Activated CD4-positive, alpha-beta memory T cell treated with anti-CD3 and anti-CD28 coated beads, Interleukin-2, amount 10 ng/mL, durations not matched to agents 7 days and 5 days (primary cell): ENCODE data around the gene AREG. TPM values are rescaled to one million over a fixed set of nuclear protein-coding genes. Genes with fewer than 3 reads are reported as not detected.

ENCODE experiments used
- CTCF ChIA-PET: fragments of 350-600 bp; sonication (Branson Sonifier 250); formaldehyde crosslinking; loops from one replicate; lab custom pipeline; 2021; ENCODE audit warnings: antibody characterized with exemption, inconsistent platforms; lab: Charles Lee
- POLR2A ChIA-PET: fragments of 350-600 bp; sonication (Branson Sonifier 250); formaldehyde crosslinking; loops from one replicate; lab custom pipeline; 2021; ENCODE audit warnings: antibody characterized with exemption; lab: Charles Lee
- DNase-seq: peaks from one replicate; pipeline ENCODE4 v3.0.0-alpha.2; 2020
- H3K27ac Mint-ChIP-seq: one replicate; pipeline ENCODE4 v1.8.0; 2021; ENCODE audit warnings: mild to moderate bottlenecking, mixed read lengths
- H3K27me3 Mint-ChIP-seq: one replicate; pipeline ENCODE4 v1.8.0; 2021; ENCODE audit warnings: mixed read lengths
- H3K36me3 Mint-ChIP-seq: one replicate; pipeline ENCODE4 v1.8.0; 2021; ENCODE audit warnings: low read depth, mixed read lengths
- H3K4me1 Mint-ChIP-seq: one replicate; pipeline ENCODE4 v1.8.0; 2021; ENCODE audit warnings: mixed read lengths
- H3K4me3 Mint-ChIP-seq: one replicate; pipeline ENCODE4 v1.8.0; 2021; ENCODE audit warnings: mild to moderate bottlenecking, mixed read lengths
- H3K9me3 Mint-ChIP-seq: one replicate; pipeline ENCODE4 v1.8.0; 2021; ENCODE audit warnings: mixed read lengths
- total RNA-seq, 2 experiments: library from RNA; stranded (reverse); gene quantifications; one replicate each; pipeline ENCODE4 v1.2.3, GENCODE V29; 2021

The AREG gene
- total RNA-seq, 2 experiments from 2014 or later = 0.25 to 0.90 TPM

DNA sequence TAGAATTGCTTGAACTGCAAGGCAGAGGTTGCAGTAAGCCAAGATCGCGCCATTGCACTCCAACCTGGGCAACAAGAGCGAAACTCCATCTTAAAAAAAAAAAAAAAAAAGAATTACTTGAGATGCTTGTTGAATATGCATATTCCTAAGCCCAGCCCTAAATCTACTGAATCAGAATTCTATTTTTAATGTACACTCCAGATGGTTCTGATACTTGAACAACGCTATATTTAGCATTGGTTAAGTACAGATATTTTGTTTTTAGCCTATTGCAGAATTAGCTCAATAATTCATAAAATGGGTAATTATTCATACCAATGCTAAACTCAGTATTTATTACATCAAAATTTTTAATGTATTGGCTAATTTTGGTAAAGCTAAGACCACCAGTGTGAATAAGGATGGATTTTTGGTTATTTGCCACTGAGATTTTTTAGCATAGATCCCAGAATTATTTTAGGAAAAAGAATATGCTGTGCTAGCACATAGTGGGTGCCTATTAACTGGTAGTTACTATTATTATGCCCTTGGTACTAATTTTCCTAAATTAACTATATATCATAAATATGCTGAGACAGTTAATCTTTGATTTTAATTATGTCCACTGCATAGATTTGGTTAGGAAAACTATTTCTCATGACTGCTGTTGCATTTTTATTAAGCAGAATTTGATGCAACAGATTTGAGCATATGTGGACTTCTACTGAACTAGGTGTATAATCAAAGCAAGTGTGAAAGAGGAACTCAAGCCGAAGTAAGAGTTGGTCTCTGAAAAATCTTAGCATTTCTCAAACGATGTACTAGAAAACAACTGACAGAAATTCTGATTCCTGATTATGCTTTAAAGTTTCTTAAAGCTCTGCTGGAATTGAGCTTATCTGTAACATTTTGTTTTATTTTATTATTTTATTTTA lies 9.2 kb downstream of the AREG start:
- H3K4me1 Mint-ChIP-seq = no peaks in the 10 kb centered on the region
- H3K27ac Mint-ChIP-seq = no peak overlapping the region
- H3K9me3 Mint-ChIP-seq = no peaks in the 10 kb centered on the region
- no peak overlapping the region for H3K4me3 Mint-ChIP-seq
- H3K27me3 Mint-ChIP-seq = peaks cover 3% of the 10 kb centered on the region
- no peak for DNase-seq
- CTCF ChIA-PET = interaction anchor here (0.7 kb wide), 1 partner anchor 79 kb away, joined by 6 read pairs; no protein-coding TSS in a partner anchor
- POLR2A ChIA-PET = no interaction called here
- no peaks in the 10 kb centered on the region for H3K36me3 Mint-ChIP-seq

DNA sequence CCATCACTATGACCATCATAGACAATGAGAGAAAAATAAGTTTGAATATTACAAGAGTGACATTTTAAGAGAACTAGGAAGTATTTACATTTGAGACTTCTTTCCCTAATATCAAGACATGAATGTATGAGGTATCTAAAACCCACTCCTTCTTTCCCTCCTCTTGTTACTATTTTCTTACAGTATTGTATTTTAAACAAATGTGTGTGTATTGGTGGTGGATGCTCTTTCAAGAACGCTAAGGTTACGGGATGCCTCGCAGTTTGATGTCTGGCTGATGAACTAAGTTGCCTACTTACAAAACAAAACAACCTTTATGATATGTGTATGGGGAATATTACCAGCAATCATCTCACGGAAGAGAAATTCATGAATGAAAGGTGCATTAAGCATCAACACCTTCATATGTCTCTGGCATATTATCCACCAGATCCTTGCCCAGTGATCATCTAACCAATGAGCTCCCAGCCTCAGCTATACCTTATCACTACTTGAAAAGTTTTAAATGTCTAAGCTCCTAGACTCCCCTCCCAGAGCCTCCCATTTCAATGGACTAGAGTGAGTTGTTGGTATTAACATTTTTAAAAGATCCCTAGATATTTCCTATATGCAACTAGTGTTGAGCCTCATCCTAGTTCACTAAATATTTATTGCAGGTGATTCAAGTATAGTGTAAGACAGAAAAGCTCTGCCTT lies 10.6 kb downstream of the AREG start:
- peaks cover 2% of the 10 kb centered on the region for H3K9me3 Mint-ChIP-seq
- no peak overlapping the region for H3K4me3 Mint-ChIP-seq
- H3K27me3 Mint-ChIP-seq = peaks cover 7% of the 10 kb centered on the region
- no peaks in the 10 kb centered on the region for H3K36me3 Mint-ChIP-seq
- ChIA-PET CTCF (interaction anchor here (0.9 kb wide), 1 partner anchor 141 kb away, joined by 3 read pairs; no protein-coding TSS in a partner anchor), POLR2A (no interaction called here)
- H3K4me1 Mint-ChIP-seq = no peaks in the 10 kb centered on the region
- DNase-seq = no peak
- H3K27ac Mint-ChIP-seq = no peak overlapping the region

DNA sequence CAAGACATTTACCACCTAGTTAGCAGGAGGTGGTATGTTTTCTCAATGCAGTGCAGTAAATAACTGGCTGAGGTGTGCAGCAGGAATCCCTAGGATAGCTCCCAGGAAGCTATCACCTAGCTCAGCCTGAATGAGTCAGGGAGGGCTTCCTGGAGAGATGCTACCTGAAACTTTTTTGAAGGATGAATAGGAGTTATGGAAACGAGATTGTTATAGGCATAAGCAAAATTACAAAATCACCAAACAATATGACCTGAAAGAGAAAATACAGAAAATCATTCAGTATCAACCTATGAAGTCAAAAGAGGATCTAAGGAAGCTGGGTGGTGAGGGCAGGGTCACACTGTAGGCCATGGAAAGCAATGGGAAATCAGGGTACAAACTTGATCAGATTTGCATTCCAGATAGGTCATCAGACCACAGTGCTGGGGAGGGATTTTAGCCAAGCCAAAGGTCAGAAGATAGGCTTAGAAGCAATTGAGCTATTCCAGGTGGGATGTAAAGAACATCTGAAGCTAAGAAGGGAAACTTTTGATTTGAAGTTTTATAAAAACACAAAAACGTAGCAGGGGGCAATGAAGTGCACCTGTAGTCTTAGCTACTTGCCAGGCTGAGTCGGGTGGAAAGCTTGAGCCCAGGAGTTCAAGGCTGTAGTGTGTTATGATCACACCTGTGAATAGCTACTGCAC lies 11.3 kb downstream of the AREG start:
- H3K4me1 Mint-ChIP-seq = no peaks in the 10 kb centered on the region
- DNase-seq = no peak
- H3K36me3 Mint-ChIP-seq = no peaks in the 10 kb centered on the region
- H3K9me3 Mint-ChIP-seq = peaks cover 2% of the 10 kb centered on the region
- CTCF ChIA-PET = interaction anchor here (0.9 kb wide), 1 partner anchor 142 kb away, joined by 3 read pairs; no protein-coding TSS in a partner anchor
- peaks cover 8% of the 10 kb centered on the region for H3K27me3 Mint-ChIP-seq
- POLR2A ChIA-PET = no interaction called here
- H3K4me3 Mint-ChIP-seq = no peak overlapping the region
- no peak overlapping the region for H3K27ac Mint-ChIP-seq

DNA sequence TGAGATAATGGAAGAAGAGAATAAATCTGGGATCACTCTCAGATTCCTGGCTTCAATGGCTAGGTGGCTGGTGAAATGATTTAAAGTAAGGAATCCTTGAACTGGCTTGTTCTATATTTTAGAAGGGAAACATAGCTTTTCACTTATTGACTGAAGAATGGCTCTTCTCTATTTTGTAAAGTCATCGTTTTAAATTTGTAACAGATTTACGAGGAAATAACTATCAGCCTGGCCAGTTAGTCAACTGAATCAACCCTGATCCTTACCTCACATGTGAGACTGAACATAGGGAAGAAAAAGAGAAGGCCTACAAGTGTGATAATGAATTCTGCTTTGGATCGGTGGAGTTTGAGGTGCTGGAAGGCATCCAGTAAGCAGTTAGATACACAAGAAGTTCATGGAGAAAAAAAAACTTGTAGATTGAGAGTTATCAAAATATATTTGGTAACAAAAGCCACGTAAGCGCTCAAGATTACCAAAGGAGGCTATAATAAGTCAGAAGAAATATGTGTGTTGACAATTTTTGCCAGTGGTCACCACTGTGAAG lies 12.0 kb downstream of the AREG start:
- DNase-seq = no peak
- CTCF ChIA-PET = no interaction called here
- H3K4me1 Mint-ChIP-seq = no peaks in the 10 kb centered on the region

DNA sequence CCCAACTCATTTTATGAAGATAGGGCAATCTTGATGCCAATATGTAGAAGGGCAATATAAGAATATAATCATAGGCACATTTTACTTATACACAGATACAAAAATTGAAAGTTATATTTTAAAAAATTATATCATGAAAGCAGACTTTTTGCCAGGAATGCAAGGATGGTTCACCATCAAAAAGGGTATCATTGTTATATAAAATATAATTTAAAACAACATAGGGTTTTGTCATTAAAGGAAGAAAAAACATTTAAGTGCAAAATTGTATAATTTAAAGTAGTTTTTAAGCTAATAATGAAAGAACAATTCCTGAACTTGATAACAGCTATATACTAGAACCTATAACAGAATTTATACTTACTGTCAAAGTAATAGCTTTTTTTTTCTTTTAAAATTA lies 15.9 kb downstream of the AREG start:
- Mint-ChIP-seq H3K27me3 (peaks cover 10% of the 10 kb centered on the region), H3K27ac (no peak overlapping the region), H3K4me1 (no peaks in the 10 kb centered on the region), H3K36me3 (no peaks in the 10 kb centered on the region), H3K9me3 (peaks cover 2% of the 10 kb centered on the region), H3K4me3 (no peak overlapping the region)
- DNase-seq = no peak
- CTCF ChIA-PET = no interaction called here
- POLR2A ChIA-PET = no interaction called here

More for the DNA sequence above, 12.0 kb downstream of the AREG start:
- Mint-ChIP-seq H3K27ac (no peak overlapping the region), H3K4me3 (no peak overlapping the region), H3K9me3 (peaks cover 2% of the 10 kb centered on the region), H3K36me3 (no peaks in the 10 kb centered on the region), H3K27me3 (peaks cover 8% of the 10 kb centered on the region)
- POLR2A ChIA-PET = no interaction called here

DNA sequence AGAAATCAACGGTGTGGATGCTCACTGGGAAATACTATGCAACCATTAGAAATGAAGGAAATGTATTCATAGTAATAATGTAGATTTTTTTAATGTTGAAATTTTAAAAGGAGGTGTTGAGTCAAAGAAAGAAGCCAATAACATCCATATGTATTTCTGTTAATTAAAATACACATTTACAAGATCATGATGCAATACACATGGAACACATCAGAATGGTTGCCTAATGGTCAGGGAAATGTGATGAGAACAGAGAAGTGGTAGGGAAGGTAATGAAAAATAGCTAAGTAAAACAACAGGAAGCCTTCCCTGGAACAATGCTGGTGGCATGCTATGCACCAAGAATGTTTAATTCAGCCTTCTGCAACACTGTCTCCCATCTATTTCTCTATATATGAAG lies 18.2 kb downstream of the AREG start:
- peaks cover 10% of the 10 kb centered on the region for H3K27me3 Mint-ChIP-seq
- no peaks in the 10 kb centered on the region for H3K4me1 Mint-ChIP-seq
- no peak for DNase-seq
- H3K4me3 Mint-ChIP-seq = no peak overlapping the region
- peaks cover 2% of the 10 kb centered on the region for H3K9me3 Mint-ChIP-seq
- H3K36me3 Mint-ChIP-seq = no peaks in the 10 kb centered on the region
- H3K27ac Mint-ChIP-seq = no peak overlapping the region
- ChIA-PET POLR2A (no interaction called here), CTCF (no interaction called here)

DNA sequence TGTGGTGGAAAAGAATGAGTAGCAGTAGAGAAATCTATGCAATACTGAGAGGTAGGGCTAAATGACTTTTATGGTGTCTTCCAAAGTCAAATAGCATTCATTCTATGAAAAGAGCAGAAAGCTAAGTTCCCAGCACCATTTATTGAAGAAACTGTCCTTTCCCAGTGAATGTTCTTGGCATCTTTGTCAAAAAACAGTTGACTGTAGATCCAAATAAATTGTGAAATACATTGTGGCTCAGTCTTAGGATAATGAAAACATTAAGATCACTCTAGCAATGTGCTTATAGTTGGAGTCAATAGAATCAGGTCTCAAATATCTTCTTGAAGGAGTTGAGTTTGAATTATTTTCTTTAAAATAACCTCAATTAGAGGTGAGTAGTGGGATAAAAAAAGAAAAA lies 19.4 kb downstream of the AREG start:
- DNase-seq = no peak
- Mint-ChIP-seq H3K27ac (no peak overlapping the region), H3K27me3 (peaks cover 7% of the 10 kb centered on the region), H3K4me1 (no peaks in the 10 kb centered on the region), H3K4me3 (no peak overlapping the region), H3K9me3 (peaks cover 2% of the 10 kb centered on the region), H3K36me3 (no peaks in the 10 kb centered on the region)
- ChIA-PET POLR2A (no interaction called here), CTCF (no interaction called here)

DNA sequence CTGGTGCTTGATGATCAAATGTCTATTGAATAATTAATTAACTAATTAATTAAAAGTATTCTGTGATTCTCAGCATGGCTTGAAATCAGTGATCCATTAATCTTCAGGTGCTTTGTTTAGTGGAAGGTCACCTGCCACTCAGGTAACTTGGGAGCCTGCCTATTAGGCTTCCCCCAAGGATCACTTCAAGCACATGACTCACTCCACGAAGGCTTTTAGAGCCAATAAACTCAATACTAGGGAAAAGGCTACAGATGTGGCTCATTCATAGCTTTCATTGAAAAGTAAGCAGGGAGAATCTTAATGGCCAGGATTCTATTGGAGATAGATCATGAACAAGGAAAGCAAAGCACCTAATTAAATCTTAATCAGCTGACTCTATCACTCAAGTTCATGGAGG lies 21.3 kb downstream of the AREG start:
- Mint-ChIP-seq H3K27ac (no peak overlapping the region), H3K4me1 (no peaks in the 10 kb centered on the region), H3K27me3 (peaks cover 2% of the 10 kb centered on the region), H3K36me3 (no peaks in the 10 kb centered on the region), H3K4me3 (no peak overlapping the region), H3K9me3 (no peaks in the 10 kb centered on the region)
- DNase-seq = no peak
- ChIA-PET POLR2A (no interaction called here), CTCF (no interaction called here)

DNA sequence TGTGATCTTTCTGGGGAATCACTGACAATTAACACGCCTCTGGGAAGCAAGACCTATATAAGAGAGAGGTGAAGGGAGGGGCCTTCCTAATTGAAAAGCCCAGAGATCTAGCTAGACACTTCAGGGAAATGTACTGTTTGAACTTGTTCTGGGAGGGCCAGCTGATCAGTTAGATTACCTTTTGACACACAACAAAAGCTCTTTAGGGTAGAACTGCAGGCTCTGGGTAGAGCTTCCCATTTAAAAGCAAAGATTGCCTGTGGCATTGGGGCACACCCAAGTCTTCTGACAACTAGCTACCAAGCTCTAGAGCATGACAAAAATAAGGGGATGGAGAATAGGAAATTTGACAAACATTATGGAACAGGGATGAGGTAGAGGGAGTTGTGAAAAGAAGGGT lies 26.3 kb downstream of the AREG start:
- Mint-ChIP-seq H3K9me3 (no peaks in the 10 kb centered on the region), H3K36me3 (no peaks in the 10 kb centered on the region), H3K4me1 (no peaks in the 10 kb centered on the region), H3K27me3 (peaks cover 18% of the 10 kb centered on the region), H3K27ac (no peak overlapping the region), H3K4me3 (no peak overlapping the region)
- no peak for DNase-seq
- ChIA-PET POLR2A (no interaction called here), CTCF (interaction anchor here (0.9 kb wide), 1 partner anchor 25 kb away, joined by 4 read pairs; no protein-coding TSS in a partner anchor)

DNA sequence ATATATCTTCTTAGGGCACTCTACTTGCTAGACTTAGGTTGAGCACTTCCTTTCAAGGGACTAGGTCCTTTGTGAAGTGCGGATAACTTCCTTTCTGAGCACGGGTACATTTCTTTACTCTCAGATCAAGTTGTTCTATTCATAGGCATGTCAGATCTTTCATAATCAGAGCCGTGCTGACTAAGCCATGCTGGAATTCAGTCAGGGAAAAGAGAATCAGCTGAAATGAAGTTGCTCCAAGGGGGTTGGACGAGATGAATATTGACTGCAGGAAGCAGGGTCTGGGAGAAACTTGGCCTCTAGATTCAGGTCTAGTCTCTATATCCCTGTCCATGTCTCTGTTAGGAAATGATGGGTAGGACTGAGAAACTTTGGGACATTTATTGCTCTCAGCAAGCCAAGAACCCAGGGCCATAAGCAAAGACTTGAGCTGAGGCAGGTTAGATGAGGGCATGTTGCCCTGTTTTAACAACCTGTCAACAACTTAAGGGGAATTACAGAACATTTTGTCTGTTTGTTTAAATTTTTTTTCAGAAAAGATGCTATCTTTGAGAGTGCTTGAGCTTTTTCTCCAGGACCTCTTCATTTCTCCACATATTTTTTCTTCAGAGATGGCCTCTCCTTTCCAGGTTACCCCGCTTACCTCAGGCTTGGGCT lies 28.3 kb downstream of the AREG start:
- no peak for DNase-seq
- ChIA-PET CTCF (no interaction called here), POLR2A (no interaction called here)
- no peak overlapping the region for H3K27ac Mint-ChIP-seq
- H3K4me3 Mint-ChIP-seq = no peak overlapping the region
- H3K27me3 Mint-ChIP-seq = peaks cover 18% of the 10 kb centered on the region
- no peaks in the 10 kb centered on the region for H3K4me1 Mint-ChIP-seq
- no peaks in the 10 kb centered on the region for H3K9me3 Mint-ChIP-seq
- H3K36me3 Mint-ChIP-seq = no peaks in the 10 kb centered on the region

DNA sequence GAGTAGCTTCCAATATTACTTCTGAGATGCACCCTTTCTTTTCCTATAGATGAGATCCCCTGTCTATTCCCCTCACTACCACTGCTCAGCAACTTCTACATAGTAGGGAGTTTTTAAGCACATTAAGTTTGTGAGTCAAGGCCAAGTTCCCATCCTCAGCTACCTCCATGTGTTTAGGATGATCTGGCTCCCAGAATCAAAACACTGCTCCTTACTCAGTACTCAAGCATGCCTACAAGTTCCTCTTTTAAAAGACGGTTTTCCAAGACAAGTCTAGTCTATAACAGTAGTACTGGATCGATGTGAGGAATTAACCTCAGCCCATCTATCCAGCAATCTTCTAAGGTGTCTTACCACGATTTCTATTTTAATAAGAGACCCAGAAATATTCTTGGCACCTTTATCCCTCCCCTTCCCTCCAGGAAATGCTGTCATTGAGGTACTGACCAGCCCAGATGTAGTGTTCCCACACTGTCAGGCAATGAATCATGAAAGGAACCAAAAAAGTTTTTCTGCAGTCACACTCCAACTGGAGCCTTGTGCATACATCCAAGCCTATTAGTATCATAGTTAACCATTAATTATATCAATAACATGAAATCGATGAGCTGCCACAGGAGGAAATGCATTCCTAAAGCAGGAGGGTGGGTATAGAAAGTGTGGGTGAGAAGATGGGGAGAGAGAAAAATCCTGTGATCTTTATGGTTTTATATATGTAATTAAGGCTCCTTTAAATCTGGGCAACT lies 29.6 kb downstream of the AREG start:
- H3K4me3 Mint-ChIP-seq = no peak overlapping the region
- POLR2A ChIA-PET = no interaction called here
- H3K27ac Mint-ChIP-seq = no peak overlapping the region
- H3K36me3 Mint-ChIP-seq = no peaks in the 10 kb centered on the region
- H3K27me3 Mint-ChIP-seq = peaks cover 18% of the 10 kb centered on the region
- no peak for DNase-seq
- CTCF ChIA-PET = no interaction called here
- H3K4me1 Mint-ChIP-seq = no peaks in the 10 kb centered on the region
- no peaks in the 10 kb centered on the region for H3K9me3 Mint-ChIP-seq
